ENCODE measurements around the gene EEF1AKMT1.

Gene EEF1AKMT1

DNA sequence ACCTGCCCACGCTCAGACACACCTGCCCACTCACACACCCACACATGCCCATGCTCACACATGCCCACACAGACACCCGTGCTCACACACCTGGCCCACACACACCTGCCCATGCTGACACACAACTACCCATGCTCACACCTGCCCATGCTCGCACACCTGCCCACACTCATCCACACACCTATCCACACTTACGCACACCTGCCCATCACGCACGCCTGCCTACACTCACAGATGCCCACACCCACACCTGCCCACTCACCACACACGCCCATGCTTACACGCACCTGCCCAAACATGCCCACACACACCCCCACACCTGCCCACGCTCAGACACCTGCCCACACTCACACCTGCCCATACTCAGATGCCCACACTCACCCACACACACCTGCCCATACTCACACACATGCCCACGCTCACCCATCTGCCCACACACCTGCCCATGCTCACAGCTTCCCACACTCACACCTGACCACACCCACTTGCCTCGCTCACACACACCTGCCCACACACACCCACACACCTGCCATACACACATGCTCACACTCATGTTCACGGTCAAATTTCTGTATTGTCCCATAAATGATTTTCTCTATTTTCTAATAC, 54.7 kb downstream of the EEF1AKMT1 start:
- no peak for TF ChIP-seq GATA2 (IDR thresholded peaks at IDR 0.05; ENCODE audit: low read depth, low read length)
- no peak for TF ChIP-seq GATA3 (IDR thresholded peaks at IDR 0.05; ENCODE audit: low read depth, low read length)

- TF ChIP-seq GATA3 (IDR thresholded peaks at IDR 0.05; ENCODE audit: low read depth, low read length) = no peak
- TF ChIP-seq GATA2 (IDR thresholded peaks at IDR 0.05; ENCODE audit: low read depth, low read length) = no peak
Observed at GRCh38 chr13:20717581-20718542, 55.9 kb downstream of the EEF1AKMT1 start.

DNA sequence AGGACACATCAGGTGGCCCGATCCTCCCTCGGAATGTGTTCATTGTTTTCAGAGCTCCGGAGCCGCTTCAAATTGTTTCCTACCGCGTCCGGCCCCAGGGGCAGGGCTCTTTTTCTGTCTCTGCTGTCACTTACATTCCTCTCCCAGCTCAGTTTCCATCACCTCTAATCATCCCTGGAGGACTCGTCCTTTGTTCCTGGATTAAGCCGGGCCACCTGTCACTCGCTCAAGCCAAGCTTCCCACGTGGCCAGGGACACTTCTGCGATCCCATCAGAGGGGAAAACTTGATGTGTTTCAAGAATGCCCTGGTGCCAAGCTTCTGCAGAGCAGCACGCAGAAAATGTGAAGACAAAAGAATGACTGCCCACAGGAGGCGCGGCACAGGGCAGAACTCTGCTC, 56.8 kb downstream of the EEF1AKMT1 start:
- TF ChIP-seq GATA2 (IDR thresholded peaks at IDR 0.05; ENCODE audit: low read depth, low read length) = no peak
- no peak for TF ChIP-seq GATA3 (IDR thresholded peaks at IDR 0.05; ENCODE audit: low read depth, low read length)

DNA sequence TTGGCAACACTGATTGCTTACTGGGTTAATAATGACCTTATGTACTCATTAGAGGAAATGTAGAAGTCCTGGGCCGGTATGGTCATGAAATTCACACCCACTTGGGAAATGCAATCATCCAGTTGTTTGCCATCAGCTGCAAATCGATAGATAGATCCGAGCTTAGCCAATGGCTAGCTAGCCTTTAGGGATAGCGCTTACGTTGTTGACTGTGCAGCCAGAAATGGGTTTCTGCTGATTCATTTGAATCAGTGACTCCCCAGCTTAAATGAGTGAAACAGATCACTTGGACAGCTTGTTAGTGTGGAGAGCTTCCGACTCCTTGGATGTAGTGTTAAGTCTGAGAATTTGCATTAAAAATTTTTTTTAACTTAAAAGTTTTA, 58.4 kb downstream of the EEF1AKMT1 start:
- TF ChIP-seq GATA2 (IDR thresholded peaks at IDR 0.05; ENCODE audit: low read depth, low read length) (no peak), GATA3 (IDR thresholded peaks at IDR 0.05; ENCODE audit: low read depth, low read length) (no peak)

DNA sequence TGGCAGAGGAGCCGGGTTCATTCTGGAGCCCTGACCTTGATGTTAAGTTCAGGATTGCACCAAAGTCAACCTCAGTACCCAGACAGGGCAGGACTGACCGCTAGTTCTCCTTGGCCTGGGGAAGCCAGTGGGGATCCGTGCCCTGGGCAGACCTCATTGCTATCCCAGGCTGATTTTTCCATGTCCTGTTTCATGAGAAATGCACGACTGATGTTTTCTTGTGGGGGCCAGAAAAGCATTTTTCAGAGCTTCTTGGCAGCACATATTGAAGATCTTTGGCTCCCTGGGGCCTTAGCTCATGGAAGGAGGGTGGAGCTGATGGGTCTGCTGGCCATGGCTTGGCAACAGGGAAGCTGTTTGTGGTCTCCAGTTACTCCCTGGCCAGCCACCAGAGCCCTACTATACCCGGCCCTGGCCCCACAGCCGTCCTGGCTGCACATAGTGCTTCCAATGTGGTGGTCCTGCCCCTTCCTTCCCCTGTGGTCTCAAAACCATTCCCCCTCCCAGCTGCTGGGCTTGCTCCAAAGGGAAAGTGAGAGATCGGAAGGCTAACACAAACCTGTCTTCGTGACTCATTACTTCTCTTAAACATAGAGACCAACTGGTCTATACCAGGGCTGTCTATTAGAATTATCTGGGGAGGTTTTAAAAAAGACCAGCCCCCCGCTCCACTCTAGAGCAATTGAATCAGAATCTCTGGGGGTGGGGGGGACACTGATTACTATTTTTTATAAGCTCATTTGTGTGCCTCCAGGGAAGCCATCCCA, 59.0 kb downstream of the EEF1AKMT1 start:
- TF ChIP-seq GATA2 (IDR thresholded peaks at IDR 0.05; ENCODE audit: low read depth, low read length) (no peak), GATA3 (IDR thresholded peaks at IDR 0.05; ENCODE audit: low read depth, low read length) (no peak)

- TF ChIP-seq GATA2 (IDR thresholded peaks at IDR 0.05; ENCODE audit: low read depth, low read length) (no peak), GATA3 (IDR thresholded peaks at IDR 0.05; ENCODE audit: low read depth, low read length) (no peak)
Observed at GRCh38 chr13:20714161-20714560, 59.6 kb downstream of the EEF1AKMT1 start.

DNA sequence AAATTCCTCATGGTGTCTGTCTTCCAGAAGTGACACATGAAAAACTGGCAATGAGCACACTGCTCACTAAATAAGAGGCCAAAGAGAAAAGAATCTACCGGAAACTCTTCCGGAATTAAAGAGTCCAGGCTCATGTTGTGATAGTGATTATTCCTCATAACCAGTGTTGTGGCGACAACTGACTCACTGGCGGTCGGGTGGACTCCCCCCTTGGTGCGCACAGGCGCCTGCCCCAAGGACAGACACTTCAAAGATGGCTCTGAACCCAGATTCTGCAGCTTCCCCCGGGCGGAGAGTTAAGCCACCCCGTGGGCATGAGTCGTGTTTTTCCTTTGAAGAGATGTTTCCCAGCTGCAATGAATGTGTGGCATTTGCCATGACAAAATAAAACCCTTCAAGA, 60.0 kb downstream of the EEF1AKMT1 start:
- TF ChIP-seq GATA3 (IDR thresholded peaks at IDR 0.05; ENCODE audit: low read depth, low read length) (no peak), GATA2 (IDR thresholded peaks at IDR 0.05; ENCODE audit: low read depth, low read length) (no peak)

GRCh38 chr13:20713014-20713376, 60.8 kb downstream of the EEF1AKMT1 start:
- TF ChIP-seq GATA2 (IDR thresholded peaks at IDR 0.05; ENCODE audit: low read depth, low read length) = no peak
- no peak for TF ChIP-seq GATA3 (IDR thresholded peaks at IDR 0.05; ENCODE audit: low read depth, low read length)

GRCh38 chr13:20711301-20712044, 62.3 kb downstream of the EEF1AKMT1 start:
- TF ChIP-seq GATA2 (IDR thresholded peaks at IDR 0.05; ENCODE audit: low read depth, low read length) = no peak
- TF ChIP-seq GATA3 (IDR thresholded peaks at IDR 0.05; ENCODE audit: low read depth, low read length) = no peak

GRCh38 chr13:20709782-20710181, 64.0 kb downstream of the EEF1AKMT1 start:
- TF ChIP-seq GATA2 (IDR thresholded peaks at IDR 0.05; ENCODE audit: low read depth, low read length) = no peak
- no peak for TF ChIP-seq GATA3 (IDR thresholded peaks at IDR 0.05; ENCODE audit: low read depth, low read length)

DNA sequence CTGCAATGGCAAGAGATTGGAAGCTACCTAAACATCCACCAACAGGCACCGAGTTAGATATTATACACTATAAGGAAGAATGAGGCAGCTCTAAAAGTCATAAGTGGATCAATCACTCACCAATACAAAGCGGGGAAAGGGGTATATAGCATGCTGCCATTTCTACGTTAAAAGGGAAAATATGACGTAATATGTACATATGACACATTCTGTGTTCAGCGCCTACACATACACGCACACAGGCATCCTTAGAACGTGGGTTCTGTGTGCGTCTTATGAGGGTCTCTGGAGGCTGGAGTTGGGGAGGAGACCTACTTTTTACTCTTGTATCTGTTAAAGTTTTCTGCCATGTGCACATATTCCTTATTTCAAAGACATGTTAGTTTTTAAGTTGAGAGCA, 64.4 kb downstream of the EEF1AKMT1 start:
- no peak for TF ChIP-seq GATA3 (IDR thresholded peaks at IDR 0.05; ENCODE audit: low read depth, low read length)
- no peak for TF ChIP-seq GATA2 (IDR thresholded peaks at IDR 0.05; ENCODE audit: low read depth, low read length)

GRCh38 chr13:20708216-20708615, 65.5 kb downstream of the EEF1AKMT1 start:
- TF ChIP-seq GATA2 (IDR thresholded peaks at IDR 0.05; ENCODE audit: low read depth, low read length) (no peak), GATA3 (IDR thresholded peaks at IDR 0.05; ENCODE audit: low read depth, low read length) (no peak)

GRCh38 chr13:20706661-20707060, 67.1 kb downstream of the EEF1AKMT1 start:
- TF ChIP-seq GATA2 (IDR thresholded peaks at IDR 0.05; ENCODE audit: low read depth, low read length) = no peak
- no peak for TF ChIP-seq GATA3 (IDR thresholded peaks at IDR 0.05; ENCODE audit: low read depth, low read length)
